HG03175 (cell line): ENCODE measurements around the gene TIMP2.
A peak's percentile ranks its signal among the peaks of the same experiment; 100 is the strongest.
"Not testable (repeated sequence)": the region's sequence is repeated elsewhere in the genome, so short reads cannot be mapped to it uniquely, and the experiment has no call there.

ENCODE experiments used
- ATAC-seq: cut with Tn5 transposase; IDR thresholded peaks from one replicate; pipeline ENCODE4 v1.9.1; 2021; ENCODE audit warnings: mild to moderate bottlenecking, moderate library complexity; ENCODE audit not compliant: unreplicated experiment

Gene TIMP2

DNA sequence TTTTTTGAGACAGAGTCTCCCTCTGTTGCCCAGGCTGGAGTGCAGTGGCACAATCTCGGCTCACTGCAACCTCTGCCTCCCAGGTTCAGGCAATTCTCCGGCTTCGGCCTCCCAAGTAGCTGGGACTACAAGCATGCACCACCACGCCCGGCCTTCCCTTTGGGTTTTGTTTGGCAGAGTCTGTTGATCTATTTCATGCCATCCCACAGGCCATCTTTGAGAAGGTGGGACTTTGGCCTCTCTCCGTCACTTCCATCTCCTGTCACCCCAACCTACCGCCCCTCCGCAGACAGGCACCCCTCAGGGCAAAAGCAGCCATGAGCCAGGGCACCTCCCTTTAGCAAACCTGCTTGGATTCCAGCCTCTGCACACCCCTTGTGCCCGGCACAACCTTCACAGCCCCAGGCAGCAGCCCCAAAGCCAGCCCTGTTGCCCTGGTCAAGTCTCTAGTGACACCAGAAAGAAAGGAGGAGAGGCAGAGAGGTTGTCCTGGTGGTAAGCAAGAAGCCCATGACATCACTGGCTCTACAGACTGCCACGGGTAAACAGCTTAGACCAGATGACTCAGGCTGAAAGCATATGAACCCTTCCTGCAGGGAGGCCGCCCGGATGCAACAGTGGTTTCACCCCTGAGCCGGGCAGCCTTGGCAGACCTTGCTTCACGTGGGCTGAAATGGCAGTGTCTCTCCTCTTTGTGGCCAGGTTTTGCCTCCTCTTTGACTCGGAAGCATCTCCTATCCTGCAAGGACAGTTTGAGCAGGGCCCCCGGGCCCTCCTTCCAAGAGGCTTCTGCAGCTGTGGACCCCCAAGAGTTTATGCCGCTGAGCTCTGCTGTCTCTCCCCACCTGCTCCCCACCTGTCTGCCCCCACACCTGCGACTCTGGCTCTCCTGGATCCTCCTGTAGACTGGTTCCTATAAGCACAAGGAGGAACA is 8.1 kb upstream of the TIMP2 start:
- ATAC-seq, result peak; percentile 51

DNA sequence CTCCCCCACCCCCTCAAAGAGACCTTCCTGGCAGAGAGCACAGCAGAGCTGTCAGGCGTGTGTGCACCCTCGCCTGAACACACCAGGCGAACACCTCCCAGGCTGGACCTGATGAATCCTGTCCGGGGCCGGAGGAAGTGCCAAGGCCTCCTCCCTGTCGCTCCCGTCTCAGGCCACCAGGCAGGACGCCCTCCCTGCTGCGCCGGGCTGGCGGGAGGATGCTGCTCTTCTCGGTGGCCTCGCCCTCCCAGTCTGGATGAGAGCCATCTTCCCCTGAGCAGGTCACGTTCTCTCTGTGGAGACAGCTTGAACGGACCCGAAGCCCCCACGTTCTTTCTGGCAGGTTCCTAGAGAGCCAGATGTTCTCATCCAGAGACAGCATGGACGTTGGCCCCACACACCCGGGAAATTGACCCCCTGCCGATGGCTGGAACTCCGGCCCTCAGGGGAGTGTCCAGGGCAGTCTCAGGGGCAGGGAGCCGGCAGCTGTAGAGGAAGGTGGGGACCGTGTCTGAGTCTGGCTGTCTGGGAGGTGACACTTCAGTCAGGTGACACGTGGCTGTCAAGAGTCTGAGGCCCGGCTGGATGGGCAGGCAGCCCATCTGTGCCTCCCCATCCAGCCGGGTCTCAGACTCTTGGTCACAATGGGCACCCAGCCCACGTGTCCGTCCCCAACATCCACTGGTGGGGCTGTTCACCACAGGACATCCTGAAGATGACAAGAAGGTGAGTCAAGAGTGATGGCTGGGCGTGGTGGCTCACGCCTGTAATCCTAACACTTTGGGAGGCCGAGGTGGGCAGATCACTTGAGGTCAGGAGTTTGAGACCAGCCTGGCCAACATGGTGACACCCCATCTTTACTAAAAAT is 5.0 kb upstream of the TIMP2 start:
- no peak for ATAC-seq

DNA sequence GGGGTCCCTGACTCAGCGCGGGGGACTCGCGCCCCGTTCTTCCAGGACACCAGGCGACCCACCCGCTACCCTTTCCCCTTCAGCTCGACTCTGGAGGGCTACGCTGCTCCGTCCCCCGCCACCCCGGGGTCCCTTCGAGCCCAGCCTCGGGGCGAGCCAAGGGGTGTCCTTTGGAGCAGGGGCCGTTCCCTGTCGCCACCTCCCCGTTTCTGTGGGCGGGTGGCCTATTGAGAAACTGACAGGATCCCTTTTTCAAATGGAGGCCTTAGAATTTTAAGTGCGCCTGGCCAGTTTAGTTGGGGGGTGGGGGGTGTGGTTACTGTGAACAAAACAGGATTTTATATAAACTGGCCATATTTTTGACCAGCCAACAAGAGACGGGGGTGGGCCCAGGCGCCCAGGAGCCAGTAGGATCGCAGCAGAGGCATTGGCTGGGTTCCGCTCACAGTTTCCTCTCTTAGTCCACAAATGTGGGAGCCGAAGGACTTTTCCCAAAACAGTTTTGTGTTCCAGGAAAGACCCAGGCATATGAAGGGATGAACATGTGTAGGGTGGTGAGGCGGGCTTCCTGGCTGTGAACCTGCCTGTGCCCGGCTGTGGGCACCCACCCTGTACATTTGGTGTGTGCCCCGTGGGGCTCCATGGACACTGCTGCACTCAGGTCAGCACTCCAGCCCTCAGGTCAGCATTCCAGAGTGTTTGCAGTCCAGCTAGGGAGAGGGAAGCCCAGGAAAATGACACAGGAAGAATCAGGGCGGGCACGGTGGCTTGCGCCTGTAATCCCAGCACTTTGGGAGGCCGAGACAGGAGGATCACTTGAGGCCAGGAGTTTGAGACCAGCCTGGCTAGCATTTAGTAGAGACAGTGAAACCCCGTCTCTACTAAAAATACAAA is 722 bp upstream of the TIMP2 start:
- no peak for ATAC-seq

DNA sequence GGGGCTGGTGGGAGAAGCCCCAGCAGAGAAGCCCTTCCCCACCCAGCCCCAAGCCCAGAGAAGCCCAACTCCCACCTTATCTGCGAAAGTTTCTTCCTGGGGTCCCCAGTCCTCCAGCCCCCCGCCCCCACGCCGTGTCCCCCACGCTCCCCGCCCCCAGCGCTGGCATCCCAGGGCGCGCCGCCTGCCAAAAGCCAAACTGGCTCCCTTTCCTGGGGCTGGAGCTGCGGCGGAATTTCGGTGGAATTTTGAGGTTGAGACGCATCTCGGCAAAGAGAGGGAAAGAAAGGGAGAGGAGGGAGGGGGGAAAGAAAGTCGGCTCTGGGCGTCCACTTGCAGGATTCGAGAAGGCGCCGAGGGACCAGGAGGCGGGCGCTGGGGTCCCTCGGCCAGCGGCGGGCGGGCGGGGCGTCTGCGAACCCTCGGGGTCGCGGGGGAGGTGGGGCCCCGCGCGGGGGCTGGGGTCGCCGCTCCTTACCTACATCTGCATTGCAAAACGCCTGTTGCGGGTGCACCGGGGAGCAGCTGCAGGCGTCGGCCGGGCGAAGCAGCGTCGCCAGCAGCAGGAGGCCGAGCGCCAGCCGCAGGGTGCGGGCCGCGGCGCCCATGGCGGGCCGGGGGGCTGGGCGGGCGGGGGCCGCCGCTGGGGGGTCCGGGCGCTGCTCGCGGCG is 571 bp downstream of the TIMP2 start:
- no peak for ATAC-seq

DNA sequence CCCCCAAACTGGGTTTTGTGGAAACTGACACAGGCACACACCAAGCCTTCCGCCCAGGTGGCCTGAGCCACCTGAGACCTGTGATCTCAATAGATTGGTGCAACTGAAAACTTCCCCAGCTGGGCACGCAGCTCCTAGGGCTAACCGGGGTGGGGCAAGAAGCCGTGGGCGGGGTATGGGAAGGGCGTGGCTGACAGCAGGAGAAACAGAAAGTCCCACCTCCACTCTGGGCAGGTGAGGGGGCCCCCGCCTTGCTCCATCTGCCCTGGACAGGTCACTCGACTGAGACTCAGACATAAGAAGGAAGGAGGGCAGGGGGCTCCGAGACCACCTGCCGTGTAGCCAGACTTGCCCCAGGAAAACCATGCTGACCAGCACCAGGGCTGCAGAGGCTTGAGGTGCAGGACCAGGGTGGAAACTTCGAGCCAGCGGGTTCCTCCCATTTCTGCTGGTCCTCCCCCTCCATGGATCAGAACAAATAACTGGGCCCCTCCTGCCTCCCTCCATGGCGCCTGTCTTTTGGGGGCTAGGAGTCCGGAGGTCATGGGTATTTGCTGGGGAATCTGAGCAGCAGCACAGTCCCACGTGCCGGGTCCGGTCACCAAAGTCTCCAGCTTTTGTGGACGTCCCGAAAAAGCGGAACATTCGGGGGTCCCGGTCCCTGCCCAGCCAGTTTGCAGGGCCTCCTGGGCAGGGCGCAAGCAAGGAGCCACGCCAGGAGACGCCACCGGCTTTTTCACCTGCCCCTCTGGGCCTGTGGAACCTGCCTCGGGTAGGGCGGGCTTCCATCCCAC is 1.3 kb downstream of the TIMP2 start:
- ATAC-seq, result no peak

DNA sequence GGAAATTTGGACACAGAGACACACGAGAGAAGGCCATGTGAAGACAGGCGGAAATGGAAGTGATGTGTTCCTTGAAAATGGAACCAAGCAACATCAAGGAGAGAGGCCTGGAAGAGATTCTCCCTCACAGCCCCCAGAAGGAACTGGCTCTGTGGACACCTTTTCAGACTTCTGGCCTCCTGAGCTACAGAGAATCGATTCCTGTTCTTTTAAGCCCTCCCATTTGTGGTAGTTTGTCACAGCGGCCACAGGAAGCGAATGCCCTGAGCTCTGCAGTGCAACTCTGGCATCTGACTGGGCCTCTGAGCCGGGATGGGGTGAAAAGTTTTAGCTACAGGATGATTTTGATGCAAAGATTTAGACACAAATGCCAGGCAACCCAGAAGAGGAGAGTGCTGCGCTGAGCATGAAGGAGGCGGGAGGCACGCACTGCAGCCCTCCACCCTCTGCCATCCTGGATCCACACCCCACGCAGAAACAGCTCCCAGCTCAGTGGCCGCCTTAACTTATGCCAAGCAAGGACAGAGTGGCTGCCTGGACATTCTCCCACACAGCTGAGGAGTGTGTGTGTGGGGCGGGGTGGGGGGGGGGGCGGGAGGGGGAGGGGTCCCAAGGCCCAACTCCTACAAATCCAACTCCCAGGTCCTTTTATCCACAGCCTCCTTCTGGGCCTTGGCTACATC is 2.2 kb downstream of the TIMP2 start:
- no peak for ATAC-seq

DNA sequence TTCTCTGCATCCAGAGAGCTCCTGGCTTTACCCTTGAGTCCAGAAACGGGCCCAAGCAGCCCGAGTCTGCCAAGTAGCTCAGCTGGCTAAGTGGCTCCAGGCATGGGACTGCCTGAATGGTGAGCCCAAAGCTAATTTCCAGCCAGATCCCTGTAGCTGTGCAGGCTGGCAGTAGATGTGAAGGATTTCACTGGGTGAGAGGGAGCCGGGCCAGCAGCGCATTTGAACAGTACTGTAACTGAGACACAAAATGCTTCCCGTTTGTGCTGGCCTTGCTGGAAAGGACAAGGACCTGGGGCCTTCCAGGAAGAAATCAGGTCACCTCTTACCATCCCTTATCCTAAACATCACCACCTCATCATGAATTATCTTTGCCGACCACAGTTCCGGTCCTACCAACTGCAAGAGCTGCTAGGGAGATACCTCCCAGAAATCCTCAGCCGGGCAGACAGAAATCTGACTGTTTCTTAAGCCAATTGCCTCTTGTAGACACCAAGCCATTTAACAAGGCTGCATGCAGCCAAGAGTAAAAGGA is 3.7 kb downstream of the TIMP2 start:
- no peak for ATAC-seq

DNA sequence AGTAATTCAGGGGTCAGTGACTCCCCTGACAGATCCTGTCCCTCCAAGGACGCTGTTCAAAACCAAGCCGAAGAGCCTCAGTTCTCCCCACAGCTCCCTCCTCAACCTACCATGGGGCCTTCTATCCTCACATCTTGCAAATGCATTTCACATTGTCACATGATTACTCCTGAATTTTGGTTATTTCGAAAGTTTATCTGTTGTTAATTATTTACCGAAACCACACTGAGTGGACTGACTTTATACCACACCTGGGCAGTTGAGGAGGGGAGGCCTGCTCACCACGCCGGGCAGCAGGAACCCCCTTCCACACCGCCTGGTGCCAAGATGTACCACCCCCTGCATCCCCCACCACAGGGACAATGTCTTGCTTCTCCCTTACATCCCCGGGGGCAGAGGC is 4.7 kb downstream of the TIMP2 start:
- ATAC-seq, result no peak

DNA sequence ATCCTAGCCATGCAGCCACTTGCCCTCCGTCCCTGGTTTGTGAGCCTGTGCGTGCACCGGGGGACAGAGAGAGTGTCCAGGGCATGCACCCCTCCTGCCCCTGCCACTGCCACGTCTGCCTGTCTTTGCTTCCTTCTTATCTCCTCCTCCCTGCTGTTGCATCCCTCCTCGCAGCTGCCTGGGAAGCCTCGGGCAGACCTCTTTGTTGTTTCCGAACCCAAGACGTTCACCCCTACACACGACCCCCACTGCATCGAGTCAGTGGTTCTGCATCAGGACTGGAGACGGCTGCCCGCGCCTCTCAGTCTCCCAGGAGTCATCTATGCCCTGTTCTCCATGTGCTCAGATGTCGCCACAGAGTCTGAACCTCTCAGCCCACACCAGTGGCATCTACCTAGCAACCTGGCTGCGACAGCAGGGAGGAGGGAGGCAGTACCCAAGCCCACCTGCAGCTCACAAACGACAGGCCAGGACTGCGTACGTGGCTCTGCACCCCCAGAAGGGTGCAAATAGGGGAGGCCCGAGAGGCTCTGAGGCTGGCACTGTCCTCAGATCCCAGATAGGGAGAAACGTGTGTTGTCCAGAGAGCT is 5.2 kb downstream of the TIMP2 start:
- ATAC-seq, result no peak

DNA sequence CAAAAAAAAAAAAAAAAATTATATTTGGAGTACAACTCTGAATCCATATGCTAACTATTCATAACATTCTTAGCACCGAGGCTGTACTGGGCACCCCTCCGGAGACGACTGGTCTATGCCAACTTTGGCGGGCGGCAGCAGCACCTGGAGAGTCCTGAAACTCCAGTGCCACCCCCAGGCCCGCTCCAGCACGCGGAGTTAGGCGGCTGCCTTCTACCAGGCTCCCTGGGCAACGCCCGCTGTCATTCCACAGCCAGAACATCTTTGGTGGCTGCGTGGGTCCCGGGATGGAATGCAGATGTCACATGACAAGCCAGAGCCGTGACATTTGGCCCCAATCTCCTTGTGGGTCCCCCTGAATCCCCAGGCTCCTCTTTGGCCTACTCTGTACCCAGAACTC is 6.2 kb downstream of the TIMP2 start:
- no peak for ATAC-seq

DNA sequence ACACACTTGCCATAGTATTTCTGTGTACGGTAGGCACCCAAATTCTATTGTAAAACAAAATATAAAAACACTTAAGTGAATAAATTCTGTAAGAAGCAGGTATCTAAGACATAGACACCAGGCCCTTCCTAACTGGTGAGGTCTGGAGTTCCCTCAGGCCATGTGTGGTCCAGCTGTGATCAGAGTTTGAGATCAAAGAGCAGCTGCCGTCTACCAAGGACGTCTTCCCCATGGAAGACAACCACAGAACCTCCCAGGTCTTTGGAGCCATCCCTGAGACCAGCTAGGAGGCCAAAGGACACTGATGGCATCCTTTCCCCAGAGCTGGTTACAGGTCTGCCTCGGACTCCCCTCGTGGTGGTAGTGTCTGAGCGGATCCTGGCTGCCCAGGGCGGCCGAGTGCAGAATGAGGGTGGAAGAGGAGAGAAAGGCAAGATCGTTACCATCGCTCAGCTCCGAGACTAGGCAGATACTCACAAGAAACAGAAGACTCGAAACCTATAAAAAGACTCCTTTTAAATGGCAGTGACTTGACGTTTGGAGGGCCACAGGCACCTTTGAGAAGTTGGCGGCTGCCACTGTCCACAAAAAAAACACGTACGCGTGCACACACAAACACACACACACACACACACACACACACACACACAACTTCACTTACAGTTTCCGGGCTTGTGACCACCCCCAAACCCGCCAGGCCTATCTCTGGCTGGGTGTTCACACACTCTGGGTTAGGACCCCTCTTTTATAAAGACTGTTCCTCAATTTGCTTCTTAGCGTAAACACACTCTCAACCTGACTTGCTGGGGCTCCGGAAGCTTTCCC is 7.5 kb downstream of the TIMP2 start:
- ATAC-seq, result no peak

DNA sequence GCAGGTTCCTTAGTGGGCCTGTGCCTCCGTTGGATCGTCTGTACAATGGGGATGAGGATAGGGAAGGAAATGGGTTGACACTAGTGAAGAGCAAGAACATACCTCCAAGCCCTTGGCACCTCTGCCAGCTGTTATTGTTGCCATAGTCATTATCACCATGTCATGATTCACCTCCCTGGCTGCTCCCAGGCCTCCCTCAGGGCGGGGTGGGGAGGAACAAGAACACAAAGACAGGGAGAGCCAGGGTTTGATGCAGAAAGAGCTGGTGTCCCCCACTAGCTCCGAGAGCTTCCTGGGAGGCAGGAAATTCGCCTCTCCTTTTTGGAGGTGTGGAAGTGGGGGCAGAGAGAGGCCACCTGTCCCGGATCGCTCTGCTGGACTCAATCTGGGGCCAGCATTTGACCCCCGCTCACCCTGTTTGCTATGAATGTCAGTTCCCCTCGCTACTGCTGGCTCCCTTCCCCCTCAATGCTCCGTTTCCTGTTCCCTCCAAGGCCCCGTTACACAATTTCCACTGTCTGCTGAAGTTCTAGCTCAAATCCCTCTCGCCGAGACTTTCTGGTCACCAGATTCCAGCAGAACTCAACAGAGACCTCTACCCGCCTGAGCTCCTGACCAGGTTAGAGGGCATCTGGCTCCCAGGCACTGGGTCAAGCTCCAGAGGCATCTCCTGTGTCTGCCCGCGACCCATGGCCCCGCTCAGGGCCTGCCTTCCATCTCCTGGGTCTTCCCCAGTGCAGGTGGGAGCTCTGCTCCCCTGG is 9.1 kb downstream of the TIMP2 start:
- no peak for ATAC-seq

DNA sequence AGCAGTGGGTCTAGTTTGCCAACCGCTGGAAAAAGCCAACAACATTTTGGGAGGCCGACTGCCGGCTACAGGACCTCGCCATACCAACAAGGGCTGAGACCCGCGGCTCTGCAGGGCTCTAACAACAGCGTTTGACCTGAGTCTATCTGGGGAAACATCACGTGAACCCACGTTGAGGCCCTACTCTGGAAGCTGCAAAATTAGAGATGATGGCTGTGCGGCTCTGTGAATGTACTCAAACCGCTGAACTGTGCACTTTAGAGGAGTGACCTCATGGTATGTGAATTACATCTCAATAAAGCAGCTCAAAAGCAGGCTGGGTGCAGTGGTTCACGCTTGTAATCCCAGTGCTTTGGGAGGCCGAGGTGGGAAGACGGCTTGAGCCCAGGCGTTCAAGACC is 12.1 kb downstream of the TIMP2 start:
- no peak for ATAC-seq

DNA sequence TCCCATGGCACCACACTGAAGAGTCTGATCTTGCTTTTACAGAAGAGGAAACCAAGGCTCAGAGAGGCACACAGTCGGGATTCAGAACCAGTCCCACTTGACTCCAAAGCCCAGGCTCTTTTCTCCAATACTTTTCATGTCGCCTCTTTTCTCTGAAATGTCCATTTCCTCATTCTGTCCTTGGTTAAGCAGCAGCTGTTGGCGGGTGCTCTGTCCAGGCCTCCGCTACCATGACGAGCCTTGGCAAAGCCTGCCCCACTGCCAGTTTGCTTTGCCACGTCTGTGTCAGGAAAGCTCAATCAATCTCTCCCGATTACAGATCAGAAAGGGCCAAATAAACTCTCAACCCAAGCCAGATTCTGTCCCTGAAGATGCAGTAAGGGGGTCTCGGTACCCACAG is 13.1 kb downstream of the TIMP2 start:
- no peak for ATAC-seq

DNA sequence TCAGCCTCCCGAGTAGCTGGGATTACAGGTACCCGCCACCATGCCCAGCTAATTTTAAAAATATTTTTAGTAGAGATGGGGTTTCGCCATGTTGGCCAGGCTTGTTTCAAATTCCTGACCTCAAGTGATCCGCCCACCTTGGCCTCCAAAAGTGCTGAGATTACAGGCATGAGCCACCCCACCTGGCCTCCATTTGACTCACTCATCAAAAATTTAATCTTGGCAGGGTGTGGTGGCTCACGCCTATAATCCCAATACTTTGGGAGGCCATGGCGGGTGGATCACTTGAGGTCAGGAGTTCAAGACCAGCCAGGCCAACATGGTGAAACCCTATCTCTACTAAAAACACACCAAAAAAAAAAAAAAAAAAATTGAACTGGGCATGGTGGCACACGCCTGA is 13.6 kb downstream of the TIMP2 start:
- not testable (repeated sequence) for ATAC-seq

DNA sequence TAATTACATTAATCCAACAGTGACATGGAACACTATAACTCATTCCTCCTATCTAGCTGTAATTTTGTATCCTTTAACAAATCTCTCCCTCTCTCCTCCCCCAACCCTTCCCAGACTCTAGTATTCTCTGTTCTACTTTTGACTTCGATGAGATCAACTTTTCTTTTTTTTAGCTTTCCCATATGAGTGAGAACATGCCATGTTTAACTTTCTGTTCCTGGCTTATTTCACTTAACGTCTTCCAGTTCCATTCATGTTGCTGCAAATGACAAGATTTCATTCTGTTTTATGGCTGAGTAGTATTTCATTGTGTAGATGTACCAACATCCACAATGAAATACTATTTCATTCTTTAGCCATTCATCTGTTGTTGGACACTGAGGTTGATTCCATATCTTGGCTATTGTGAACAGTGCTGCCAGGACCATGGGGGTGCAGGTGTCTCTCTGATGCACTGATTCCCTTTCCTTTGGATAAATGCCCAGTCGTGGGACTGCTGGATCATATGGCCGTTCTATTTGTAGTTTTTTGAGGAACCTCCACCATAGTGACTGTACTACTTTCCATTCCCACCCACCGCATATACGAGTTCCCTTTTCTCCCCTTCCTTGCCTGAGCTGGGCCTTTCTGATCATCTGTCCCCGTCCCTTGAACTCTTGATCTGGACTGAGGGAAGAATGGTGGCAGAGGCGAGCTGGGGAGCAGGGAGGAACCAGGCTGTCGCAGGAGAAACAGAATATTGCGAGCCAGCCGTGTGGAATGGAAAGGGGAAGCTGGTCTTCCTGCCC is 14.5 kb downstream of the TIMP2 start:
- ATAC-seq, result no peak
